H1 (cell line): ENCODE data around the gene GPN2. TPM values are rescaled to one million over a fixed set of nuclear protein-coding genes. Genes with fewer than 3 reads are reported as not detected.
"Not testable (repeated sequence)": the region's sequence is repeated elsewhere in the genome, so short reads cannot be mapped to it uniquely, and the experiment has no call there.

Source experiments
- CTCF ChIA-PET: fragments of 300-600 bp; sonication (Branson Sonifier 250); formaldehyde crosslinking; loops from one replicate; lab custom pipeline; 2021; ENCODE audit not compliant: partially characterized antibody; lab: Charles Lee
- POLR2A ChIA-PET: fragments of 300-600 bp; sonication (Branson Sonifier 250); formaldehyde crosslinking; loops from one replicate; lab custom pipeline; 2021; ENCODE audit warnings: inconsistent platforms; ENCODE audit not compliant: partially characterized antibody; lab: Charles Lee
- DNase-seq, 2 experiments: peaks; one replicate each; pipeline versions ENCODE4 v3.0.0 to v3.0.0-alpha.2; 2010 to 2022; ENCODE audit warnings: low spot score in 2 of 2, low read depth in 1 of 2, mixed read lengths in 1 of 2
- FAIRE-seq: peaks from 2 replicates; lab custom pipeline; 2011; peaks lifted over from hg19 to GRCh38; lab: Jason Lieb, UNC
- H2AFZ ChIP-seq: 2 replicates; pipeline ENCODE4 v1.8.1; 2012; ENCODE audit warnings: low read length, inconsistent platforms
- H2AK5ac ChIP-seq: 2 replicates; pipeline ENCODE4 v1.6.1; 2013; ENCODE audit warnings: low read depth, low read length
- H2BK120ac ChIP-seq: replicated peaks from 2 replicates; pipeline ENCODE3; 2013; ENCODE audit warnings: low read depth, low read length, inconsistent platforms
- H2BK12ac ChIP-seq: 2 replicates; pipeline ENCODE4 v1.6.1; 2013; ENCODE audit warnings: low read depth, low read length
- H2BK15ac ChIP-seq: 2 replicates; pipeline ENCODE4 v1.6.1; 2013; ENCODE audit warnings: low read length
- H2BK20ac ChIP-seq: 2 replicates; pipeline ENCODE4 v1.6.1; 2013; ENCODE audit warnings: low read length
- H2BK5ac ChIP-seq: 2 replicates; pipeline ENCODE4 v1.6.1; 2013; ENCODE audit warnings: low read depth, low read length
- H3K14ac ChIP-seq: 2 replicates; pipeline ENCODE4 v1.6.1; 2013; ENCODE audit warnings: inconsistent platforms; ENCODE audit not compliant: insufficient read length
- H3K18ac ChIP-seq: 2 replicates; pipeline ENCODE4 v1.6.1; 2013; ENCODE audit warnings: low read length; ENCODE audit errors: extremely low read depth
- H3K23ac ChIP-seq: 2 replicates; pipeline ENCODE4 v1.6.1; 2013; ENCODE audit warnings: inconsistent platforms; ENCODE audit not compliant: insufficient read length
- H3K23me2 ChIP-seq: 2 replicates; pipeline ENCODE4 v1.6.1; 2013; ENCODE audit warnings: low read depth, low read length
- H3K27ac ChIP-seq: 2 replicates; pipeline ENCODE4 v1.6.1; 2011; ENCODE audit warnings: low read depth, low read length, inconsistent platforms
- H3K27me3 ChIP-seq, 4 experiments: replicated peaks in 1 of 4; 1 replicate in 1 of 4; 2 replicates in 3 of 4; pipeline versions ENCODE4 v1.6.1 to v1.8.1; 2011 to 2013; ENCODE audit warnings: low read length in 3 of 4, mild to moderate bottlenecking in 3 of 4, inconsistent platforms in 2 of 4, mixed read lengths in 2 of 4, moderate library complexity in 1 of 4; ENCODE audit not compliant: control insufficient read depth in 3 of 4, insufficient read depth in 3 of 4; ENCODE audit errors: extremely low read depth in 1 of 4
- H3K36me3 ChIP-seq, 4 experiments: 2 replicates each; pipeline versions ENCODE4 v1.6.1 to v1.8.1; 2011 to 2013; ENCODE audit warnings: mild to moderate bottlenecking in 4 of 4, low read length in 3 of 4, moderate library complexity in 2 of 4, control low read depth in 1 of 4, inconsistent platforms in 1 of 4; ENCODE audit not compliant: insufficient read depth in 4 of 4, control insufficient read depth in 2 of 4
- H3K4ac ChIP-seq: replicated peaks from 2 replicates; pipeline ENCODE3; 2013; ENCODE audit warnings: low read length, low read depth, mixed read lengths, inconsistent platforms; ENCODE audit not compliant: insufficient read length
- H3K4me1 ChIP-seq, 4 experiments: replicated peaks in 1 of 4; 1 replicate in 1 of 4; 2 replicates in 3 of 4; pipeline versions ENCODE4 v1.6.1 to v1.8.1; 2011 to 2013; ENCODE audit warnings: low read length in 3 of 4, inconsistent platforms in 2 of 4, mixed read lengths in 1 of 4; ENCODE audit not compliant: insufficient read depth in 4 of 4, control insufficient read depth in 3 of 4
- H3K4me2 ChIP-seq, 2 experiments: 2 replicates each; pipeline versions ENCODE4 v1.6.1 to v1.8.1; 2011 to 2013; ENCODE audit warnings: low read depth in 2 of 2, low read length in 2 of 2, control low read depth in 1 of 2, inconsistent platforms in 1 of 2, mild to moderate bottlenecking in 1 of 2; ENCODE audit not compliant: insufficient read depth in 1 of 2
- H3K4me3 ChIP-seq, 4 experiments: fragments of 200-600, 300-600 bp in 1 of 4; sonication (generic), shearing (Covaris generic), sonication (Bioruptor Twin) in 1 of 4; 2 replicates each; pipeline versions ENCODE4 v1.5.1 to v1.8.1; 2011 to 2016; ENCODE audit warnings: low read length in 4 of 4, low read depth in 3 of 4, control low read depth in 2 of 4, inconsistent platforms in 2 of 4, mild to moderate bottlenecking in 2 of 4, mixed read lengths in 1 of 4, moderate library complexity in 1 of 4; ENCODE audit not compliant: insufficient read depth in 2 of 4; ENCODE audit errors: extremely low read depth in 1 of 4
- H3K56ac ChIP-seq: replicated peaks from 2 replicates; pipeline ENCODE3; 2013; ENCODE audit warnings: low read depth, mild to moderate bottlenecking, mixed read lengths, low read length, inconsistent platforms; ENCODE audit not compliant: insufficient read length
- H3K79me1 ChIP-seq: 2 replicates; pipeline ENCODE4 v1.6.1; 2013; ENCODE audit warnings: low read depth, low read length, control low read depth
- H3K79me2 ChIP-seq, 2 experiments: 2 replicates each; pipeline versions ENCODE4 v1.6.1 to v1.8.1; 2012 to 2013; ENCODE audit warnings: low read length in 2 of 2, mild to moderate bottlenecking in 2 of 2, inconsistent platforms in 1 of 2; ENCODE audit not compliant: insufficient read depth in 2 of 2, control insufficient read depth in 1 of 2
- H3K9ac ChIP-seq, 4 experiments: replicated peaks in 1 of 4; 1 replicate in 1 of 4; 2 replicates in 3 of 4; pipeline versions ENCODE4 v1.6.1 to v1.8.1; 2011 to 2013; ENCODE audit warnings: low read depth in 3 of 4, low read length in 3 of 4, control low read depth in 2 of 4, mild to moderate bottlenecking in 2 of 4, moderate library complexity in 2 of 4, inconsistent platforms in 1 of 4; ENCODE audit errors: extremely low read depth in 1 of 4
- H3K9me3 ChIP-seq, 2 experiments: 2 replicates each; pipeline versions ENCODE4 v1.6.1 to v1.8.1; 2012 to 2013; ENCODE audit warnings: mild to moderate bottlenecking in 2 of 2, moderate library complexity in 2 of 2, control low read depth in 1 of 2, inconsistent platforms in 1 of 2, low read depth in 1 of 2, low read length in 1 of 2, mixed read lengths in 1 of 2; ENCODE audit not compliant: insufficient read depth in 2 of 2
- H4K20me1 ChIP-seq, 2 experiments: replicated peaks in 1 of 2; 2 replicates each; pipeline versions ENCODE3 to v1.8.1; 2011 to 2013; ENCODE audit warnings: inconsistent platforms in 2 of 2, low read length in 2 of 2, mild to moderate bottlenecking in 1 of 2; ENCODE audit not compliant: insufficient read depth in 2 of 2, control insufficient read depth in 1 of 2
- H4K5ac ChIP-seq: 2 replicates; pipeline ENCODE4 v1.6.1; 2013; ENCODE audit warnings: low read length, low read depth, mixed read lengths, inconsistent platforms; ENCODE audit not compliant: insufficient read length
- H4K8ac ChIP-seq: 2 replicates; pipeline ENCODE4 v1.8.0; 2013; ENCODE audit warnings: mild to moderate bottlenecking, moderate library complexity, low read length, inconsistent platforms; ENCODE audit not compliant: insufficient read depth; ENCODE audit errors: extremely low read depth
- H4K91ac ChIP-seq: replicated peaks from 2 replicates; pipeline ENCODE3; 2013; ENCODE audit warnings: low read length, mixed read lengths, inconsistent platforms; ENCODE audit not compliant: insufficient read length
- WGBS, 2 experiments: shearing (Covaris generic) in 1 of 2; methylation state at CpG; one replicate each; pipeline versions ENCODE4 v1.1.6 to v1.1.7; 2013 to 2015; ENCODE audit warnings: low lambda C conversion rate in 2 of 2, mixed read lengths in 2 of 2, inconsistent platforms in 1 of 2, low coverage in 1 of 2, missing lambda C conversion rate in 1 of 2; ENCODE audit not compliant: insufficient replicate concordance in 2 of 2, insufficient coverage in 1 of 2, insufficient read length in 1 of 2; ENCODE audit errors: extremely low coverage in 1 of 2, missing lambda C conversion rate in 1 of 2; 5-methylcytosine and 5-hydroxymethylcytosine counted together
- polyA plus RNA-seq, 7 experiments: library from polyadenylated mRNA; depleted of rRNA in 3 of 7; stranded (reverse) in 5 of 7; unstranded in 2 of 7; fragments of >200 nt in 5 of 7; fragments of 200-250 nt in 2 of 7; gene quantifications; 1 replicate in 5 of 7; 2 replicates in 1 of 7; 4 replicates in 1 of 7; pipeline versions ENCODE4 v1.2.1 to v1.2.3, GENCODE V29; 2011 to 2013; ENCODE audit warnings: missing spikeins in 2 of 7, mixed read lengths in 2 of 7
- total RNA-seq: library from RNA; stranded (reverse); fragmentation: NEBNext Ultra II Directional; extraction: Animal tissue kit (Norgen Biotek cat#: 25700); gene quantifications from 2 replicates; pipeline ENCODE4 v1.2.1, GENCODE V29; 2021

Gene GPN2
- total and polyA plus RNA-seq, 2 of the 8 experiments (the other 6 are each of a cell fraction or from before 2014, with no cell fraction given): 27.3 to 36.8 TPM

GRCh38 chr1:26847826-26848225, 42.3 kb downstream of the GPN2 start:
- CTCF ChIA-PET: interaction anchor here (1.2 to 4.6 kb wide), 6 partner anchors 12 to 171 kb away, joined by 3 to 57 read pairs (median 18); no protein-coding TSS in a partner anchor
- H4K91ac ChIP-seq, H2BK12ac ChIP-seq, H3K27me3 ChIP-seq, H3K4me1 ChIP-seq, H2AFZ ChIP-seq, H2AK5ac ChIP-seq, H3K9me3 ChIP-seq, H3K79me2 ChIP-seq, H3K9ac ChIP-seq, POLR2A ChIA-PET, H2BK20ac ChIP-seq, H3K56ac ChIP-seq, H3K14ac ChIP-seq, H4K20me1 ChIP-seq, H2BK5ac ChIP-seq, H3K27ac ChIP-seq, FAIRE-seq, H3K4me3 ChIP-seq, H3K23ac ChIP-seq, H3K79me1 ChIP-seq, H4K8ac ChIP-seq, H3K18ac ChIP-seq, H3K23me2 ChIP-seq, H2BK120ac ChIP-seq, H2BK15ac ChIP-seq, H3K4ac ChIP-seq, H4K5ac ChIP-seq, H3K4me2 ChIP-seq, DNase-seq: not testable (repeated sequence)
- H3K36me3 ChIP-seq: peaks cover 0 to 25% (median 15%) of the 10 kb centered on the region in 4 experiments; a peak in 5 of 8 replicates
- WGBS, 2 experiments: 87% methylated on average over 6 of the region's 6 CpGs; no CpG with 5 or more reads in 1 of the 2 experiments
